ENCODE measurements around the gene TPD52L2.
"Not testable (repeated sequence)": the region's sequence is repeated elsewhere in the genome, so short reads cannot be mapped to it uniquely, and the experiment has no call there.

Gene TPD52L2

DNA sequence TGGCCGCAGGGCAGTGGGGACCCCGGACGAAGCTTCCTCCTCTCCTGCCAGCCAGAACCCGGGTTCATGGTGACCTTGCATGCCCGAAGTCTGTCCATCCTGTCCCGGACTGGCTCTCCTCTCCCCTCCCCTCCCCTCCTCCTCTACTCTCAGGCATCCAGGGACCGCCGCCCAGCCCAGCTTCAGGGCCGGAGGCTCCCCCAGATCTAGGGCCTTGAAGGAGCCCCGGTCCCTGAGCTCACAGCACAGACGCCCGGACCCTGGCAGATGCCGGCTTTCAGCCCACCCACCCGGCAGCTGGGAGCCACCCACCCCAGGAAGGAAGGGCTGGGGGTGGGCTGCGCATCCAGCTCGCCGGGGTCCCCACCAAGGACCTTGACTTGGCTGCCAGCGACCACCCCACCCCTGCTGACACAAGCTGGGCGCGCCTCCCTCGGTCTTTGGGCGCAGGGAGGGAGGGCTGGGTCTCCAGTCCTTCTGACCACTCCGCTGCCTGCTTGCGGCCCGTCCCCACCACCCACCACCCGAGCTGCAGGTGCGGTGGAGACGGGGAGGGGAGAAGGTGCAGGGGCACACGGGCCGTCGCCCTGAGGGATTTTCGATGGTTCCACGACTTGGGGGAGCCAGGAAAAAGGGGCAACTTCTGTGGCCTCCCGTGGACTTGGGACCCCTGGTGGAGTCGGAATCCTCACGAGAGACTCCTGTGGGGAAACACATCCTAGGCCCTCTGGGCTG is 9.5 kb upstream of the TPD52L2 start:
- DNase-seq (ENCODE audit: low read depth in 2 of 2, low spot score in 1 of 2), result no peak

DNA sequence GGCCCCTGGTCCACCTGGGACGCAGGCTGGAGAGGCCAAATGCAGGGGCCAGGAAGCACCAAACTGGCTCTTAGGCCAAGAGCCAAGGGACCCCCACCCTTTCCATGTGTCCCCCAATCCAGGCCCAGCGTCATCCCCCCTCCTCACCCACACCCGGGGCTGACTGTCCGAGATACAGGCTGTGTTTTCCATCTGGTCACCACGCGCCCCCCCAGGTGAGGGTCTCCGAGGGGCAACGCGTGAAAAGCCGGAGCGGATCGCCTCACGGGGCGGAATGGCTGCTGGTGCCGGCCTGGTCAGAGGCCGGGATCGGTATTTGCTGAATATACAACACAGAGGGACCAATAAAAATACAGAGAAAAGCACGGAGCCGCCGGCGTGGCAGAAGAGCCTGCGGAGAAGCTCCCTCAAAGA is 9.0 kb upstream of the TPD52L2 start:
- DNase-seq (ENCODE audit: low read depth in 2 of 2, low spot score in 1 of 2), result no peak

DNA sequence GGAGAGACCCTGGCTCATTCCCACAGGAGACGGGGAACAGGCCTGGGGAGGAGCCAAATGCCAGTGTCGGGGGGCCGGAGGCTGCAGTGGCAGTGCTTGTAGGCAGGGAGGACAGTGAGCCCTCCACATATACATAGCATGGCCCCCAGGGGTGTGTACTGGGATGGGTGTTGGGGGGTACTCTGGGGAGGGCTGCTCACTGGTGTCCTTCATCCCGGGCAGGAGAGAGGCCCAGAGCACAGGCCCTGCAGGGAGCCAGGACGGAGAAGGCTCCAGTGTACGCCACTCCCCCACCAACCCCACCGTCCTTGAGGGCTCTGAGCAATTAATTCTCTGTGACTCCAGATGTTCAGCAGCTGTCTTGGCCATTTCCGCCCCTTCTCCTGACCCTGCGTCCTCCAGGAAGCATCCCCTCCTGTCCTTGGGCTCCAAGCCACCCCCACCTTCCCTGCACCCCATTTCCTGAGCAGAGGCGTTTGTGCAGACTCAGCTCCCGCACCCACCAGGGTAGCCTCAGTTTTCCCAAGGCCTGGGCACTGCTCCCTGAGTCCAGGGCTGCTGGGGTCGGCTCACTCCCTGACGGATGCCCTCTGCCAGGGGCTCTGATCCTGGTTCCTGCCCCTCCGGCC is 7.2 kb upstream of the TPD52L2 start:
- no peak for DNase-seq (ENCODE audit: low read depth in 2 of 2, low spot score in 1 of 2)

DNA sequence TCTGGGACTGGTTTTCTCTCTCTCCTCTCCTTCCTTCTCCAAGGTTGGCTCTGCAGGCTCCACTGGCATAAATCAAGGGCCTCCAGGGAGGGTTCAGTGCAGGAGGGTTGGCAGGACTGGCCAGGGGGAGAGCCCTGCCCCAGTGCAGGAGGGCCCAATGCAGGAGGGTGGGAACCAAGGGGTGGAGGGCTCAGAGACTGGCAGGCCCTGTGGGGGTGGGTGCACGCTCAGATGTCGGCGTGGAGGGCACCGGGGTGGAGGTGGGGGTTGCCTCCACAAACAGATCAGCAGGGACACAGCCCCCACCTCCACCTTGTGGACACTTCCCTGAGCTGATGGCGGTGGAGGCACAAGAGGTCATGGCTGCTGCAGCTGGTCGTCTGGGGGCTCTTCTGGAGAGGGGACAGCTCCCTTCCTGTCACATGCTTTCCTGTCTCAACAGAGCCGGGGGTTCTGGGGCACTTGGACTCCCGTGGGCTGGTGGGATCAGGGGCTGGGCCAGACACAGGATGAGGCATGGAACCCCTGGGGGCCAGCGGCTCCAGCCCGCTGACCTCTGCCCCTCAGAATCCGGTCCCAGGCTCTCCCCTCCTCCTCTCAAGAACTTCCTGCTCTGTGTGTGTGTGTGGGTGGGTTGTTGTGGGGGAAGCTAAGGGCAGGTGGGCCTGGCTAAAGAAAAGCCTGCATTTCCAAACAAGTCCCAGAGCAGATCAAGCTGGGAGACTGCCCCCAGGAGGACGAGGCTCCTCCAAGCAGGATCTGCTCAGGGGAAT is 6.5 kb upstream of the TPD52L2 start:
- DNase-seq (ENCODE audit: low read depth in 2 of 2, low spot score in 1 of 2), result no peak

DNA sequence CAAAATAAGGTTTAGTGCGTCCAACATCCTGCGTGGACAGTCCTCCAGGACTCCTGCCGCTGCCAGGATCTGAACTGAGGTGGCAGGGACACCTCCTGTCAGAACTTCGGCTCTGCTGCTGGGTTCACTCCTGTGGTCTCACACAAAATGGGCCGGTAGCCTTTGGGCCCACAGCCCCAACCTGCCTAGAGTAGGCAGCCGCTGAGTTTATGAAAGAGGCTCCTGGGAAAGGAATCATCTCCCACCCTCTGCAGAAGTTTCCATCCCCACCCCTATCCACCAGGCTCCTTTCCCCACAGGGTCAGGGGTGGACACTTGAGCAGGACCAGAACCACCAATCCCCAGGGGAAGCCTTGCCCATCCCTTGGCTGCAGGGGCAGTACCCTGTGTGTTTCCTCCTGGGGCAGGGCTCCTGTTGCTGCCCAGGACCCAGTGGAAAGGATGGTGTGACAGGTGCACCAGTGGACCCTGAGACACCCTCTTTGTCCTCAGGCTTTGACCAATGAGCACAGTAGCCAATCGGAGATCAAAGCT is 5.8 kb upstream of the TPD52L2 start:
- no peak for DNase-seq (ENCODE audit: low read depth in 2 of 2, low spot score in 1 of 2)

DNA sequence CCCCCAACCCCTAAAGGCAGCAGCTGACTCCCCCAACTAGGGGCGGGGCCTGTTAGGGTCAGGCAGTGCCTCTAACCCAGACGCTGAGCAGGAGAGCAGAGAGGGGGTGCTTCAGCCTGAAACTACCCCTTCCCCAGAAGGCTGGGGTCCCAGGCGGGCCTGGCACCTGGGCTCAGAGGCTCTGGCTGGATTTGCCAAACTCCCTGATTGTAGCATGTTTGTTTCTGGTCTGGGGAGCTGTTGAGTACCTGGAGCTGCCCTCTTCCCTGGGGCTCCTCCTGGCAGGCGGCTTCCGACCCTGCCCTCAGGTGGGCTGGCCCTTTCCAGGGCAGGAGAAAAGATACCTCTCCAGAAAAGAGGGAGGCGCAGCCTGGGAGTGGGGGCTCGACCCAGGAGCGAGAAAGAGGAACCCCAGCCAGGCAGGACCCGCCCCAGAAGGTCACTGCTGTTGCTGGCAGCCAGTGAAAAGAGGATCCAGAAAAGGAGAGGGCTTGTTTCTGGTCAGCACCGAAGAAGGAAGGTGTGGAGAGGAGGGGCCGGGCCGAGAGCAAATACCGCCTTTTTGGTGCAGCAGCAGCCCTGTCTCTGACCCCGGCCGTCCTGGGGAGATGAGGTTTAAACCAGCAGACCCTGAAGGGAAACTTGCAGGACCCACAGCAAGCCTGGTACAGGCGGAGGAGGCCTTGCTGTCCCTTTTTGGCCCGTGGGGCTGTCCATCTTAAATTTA is 4.6 kb upstream of the TPD52L2 start:
- DNase-seq (ENCODE audit: low read depth in 2 of 2, low spot score in 1 of 2), result no peak

DNA sequence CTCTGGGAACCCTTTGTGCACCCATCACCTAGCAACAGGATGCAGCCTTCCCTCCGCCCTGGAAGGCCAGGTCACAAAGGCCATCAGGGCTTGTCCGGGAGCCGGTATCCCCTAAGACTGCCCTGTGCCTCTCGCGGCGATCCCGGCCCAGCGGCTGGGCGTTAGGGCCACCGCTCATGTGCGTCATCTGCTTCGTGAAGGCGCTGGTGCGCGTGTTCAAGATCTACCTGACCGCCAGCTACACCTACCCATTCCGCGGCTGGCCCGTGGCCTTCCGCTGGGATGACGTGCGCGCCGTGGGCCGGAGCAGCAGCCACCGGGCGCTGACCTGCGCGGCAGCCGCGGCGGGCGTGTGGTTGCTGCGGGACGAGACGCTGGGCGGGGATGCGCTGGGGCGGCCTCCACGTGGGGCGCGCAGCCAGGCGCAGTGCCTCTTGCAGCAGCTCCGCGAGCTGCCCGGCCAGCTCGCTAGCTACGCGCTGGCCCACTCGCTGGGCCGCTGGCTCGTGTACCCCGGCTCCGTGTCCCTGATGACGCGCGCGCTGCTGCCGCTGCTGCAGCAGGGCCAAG is 3.6 kb upstream of the TPD52L2 start, which contains the start of gene ABHD16B:
Gene ABHD16B (plus strand): TSS at position 134 of the 570 bp plus-strand sequence. CDS start 43 bp downstream, at position 177.
- no peak for DNase-seq (ENCODE audit: low read depth in 2 of 2, low spot score in 1 of 2)

DNA sequence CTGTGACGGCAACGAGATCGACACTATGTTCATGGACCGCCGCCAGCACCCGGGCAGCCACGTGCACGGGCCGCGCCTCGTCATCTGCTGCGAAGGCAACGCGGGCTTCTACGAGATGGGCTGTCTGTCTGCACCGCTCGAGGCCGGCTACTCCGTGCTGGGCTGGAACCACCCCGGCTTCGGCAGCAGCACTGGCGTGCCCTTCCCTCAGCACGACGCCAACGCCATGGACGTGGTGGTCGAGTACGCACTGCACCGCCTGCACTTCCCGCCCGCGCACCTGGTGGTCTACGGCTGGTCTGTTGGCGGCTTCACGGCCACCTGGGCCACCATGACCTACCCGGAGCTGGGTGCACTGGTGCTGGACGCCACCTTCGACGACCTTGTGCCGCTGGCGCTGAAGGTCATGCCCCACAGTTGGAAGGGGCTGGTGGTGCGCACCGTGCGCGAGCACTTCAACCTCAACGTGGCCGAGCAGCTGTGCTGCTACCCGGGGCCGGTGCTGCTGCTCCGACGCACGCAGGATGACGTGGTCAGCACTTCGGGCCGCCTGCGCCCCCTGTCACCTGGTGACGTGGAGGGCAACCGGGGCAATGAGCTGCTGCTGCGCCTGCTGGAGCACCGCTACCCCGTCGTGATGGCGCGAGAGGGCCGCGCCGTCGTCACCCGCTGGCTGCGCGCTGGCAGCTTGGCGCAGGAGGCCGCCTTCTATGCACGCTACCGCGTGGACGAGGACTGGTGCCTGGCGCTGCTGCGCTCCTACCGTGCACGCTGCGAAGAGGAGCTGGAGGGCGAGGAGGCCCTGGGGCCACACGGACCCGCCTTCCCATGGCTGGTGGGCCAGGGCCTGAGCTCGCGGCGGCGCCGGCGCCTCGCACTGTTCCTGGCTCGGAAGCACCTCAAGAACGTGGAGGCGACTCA is 2.8 kb upstream of the TPD52L2 start:
- DNase-seq (ENCODE audit: low read depth in 2 of 2, low spot score in 1 of 2), result no peak

DNA sequence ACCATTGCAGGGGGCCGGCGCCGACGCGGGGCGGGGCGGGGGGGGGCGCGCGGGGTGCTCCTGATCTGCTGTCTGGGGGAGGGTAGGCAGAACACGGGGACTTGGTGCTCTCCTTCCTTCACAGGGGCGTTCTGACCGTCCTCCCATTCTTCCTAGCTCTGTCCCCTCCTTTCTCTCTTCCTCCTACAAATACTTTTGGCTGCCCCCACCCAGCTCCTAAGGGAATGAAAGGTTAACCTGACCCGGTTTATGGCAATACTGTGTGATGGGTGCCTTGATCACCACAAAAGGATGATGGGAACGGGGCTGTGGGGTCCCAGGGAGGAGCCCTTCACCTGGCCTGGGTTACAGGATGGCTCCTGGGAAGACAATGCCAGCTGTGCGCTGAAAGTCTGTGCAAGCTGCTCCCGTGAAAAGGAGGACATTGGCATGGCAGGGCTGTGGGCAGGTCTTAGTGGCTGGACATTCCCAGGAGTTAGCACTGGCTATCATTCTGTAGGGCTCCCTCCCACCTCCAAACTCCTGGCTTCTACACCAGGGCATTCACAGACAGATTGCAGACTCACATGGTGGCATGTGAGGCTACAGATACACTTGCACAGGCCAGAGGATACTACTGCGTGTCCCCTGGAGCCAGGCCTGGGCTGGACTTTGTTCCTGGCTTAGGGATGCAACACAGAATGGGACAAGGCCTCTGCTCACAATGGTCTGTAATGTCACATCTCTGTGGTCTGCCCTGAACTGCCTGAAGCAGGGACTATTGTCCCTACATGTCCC is 1.9 kb upstream of the TPD52L2 start:
- no peak for DNase-seq (ENCODE audit: low read depth in 2 of 2, low spot score in 1 of 2)

DNA sequence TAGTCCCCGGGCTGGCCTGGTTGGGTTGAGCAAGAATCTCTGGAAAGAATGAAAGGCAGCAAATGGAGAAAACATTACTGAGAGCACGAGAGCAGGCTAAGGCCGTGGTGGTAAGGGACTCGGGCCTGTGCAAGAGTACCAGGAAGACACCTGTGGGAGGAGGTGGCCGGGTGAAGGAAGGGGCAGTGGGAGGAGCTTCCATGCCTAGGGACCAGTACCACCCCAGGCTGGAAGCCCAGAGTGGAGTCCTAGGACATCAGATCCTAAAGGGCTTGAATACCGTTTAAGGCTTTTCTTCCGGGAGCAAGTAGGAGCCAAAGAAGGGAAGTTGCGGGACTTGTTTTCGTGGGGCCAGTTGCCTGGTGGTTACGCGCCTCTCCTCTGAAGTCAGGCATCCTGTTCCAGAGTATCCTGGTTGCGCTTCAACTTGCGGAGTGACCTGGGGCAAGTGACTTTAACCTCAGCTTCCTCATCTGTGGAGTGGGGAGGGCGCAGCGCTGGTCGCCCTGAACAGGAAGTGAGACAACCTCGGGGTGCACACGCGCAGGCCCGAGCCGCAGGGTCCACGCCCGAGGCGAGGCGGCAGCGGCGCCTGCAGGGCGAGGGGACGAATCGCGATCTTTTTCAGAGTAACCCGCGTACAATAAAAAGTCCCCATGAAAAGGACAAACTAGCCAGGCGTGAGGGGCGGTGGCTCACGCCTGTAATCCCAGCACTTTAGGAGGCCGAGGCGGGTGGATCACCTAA is 1.1 kb upstream of the TPD52L2 start:
- peak; percentile 45 to 63 for DNase-seq (ENCODE audit: low read depth in 2 of 2, low spot score in 1 of 2)

DNA sequence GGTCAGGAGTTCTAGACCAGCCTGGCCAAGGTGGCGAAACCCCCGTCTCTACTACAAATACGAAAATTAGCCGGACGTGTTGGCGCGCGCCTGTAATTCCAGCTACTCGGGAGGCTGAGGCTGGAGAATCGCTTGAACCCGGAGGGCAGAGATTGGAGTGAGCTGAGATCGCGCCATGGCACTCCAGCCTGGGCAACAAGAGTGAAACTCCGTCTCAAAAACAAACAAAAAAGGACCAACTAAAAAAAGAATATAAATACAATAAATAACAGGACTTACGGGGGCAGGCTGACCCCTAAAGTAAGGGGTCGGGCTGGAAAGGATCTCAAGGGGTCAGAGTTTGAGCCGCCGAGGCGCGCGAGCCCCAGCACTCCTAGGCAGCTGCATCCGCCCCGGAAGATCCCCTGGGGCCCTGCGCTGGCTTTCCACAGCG is 509 bp upstream of the TPD52L2 start:
- no peak for DNase-seq (ENCODE audit: low read depth in 2 of 2, low spot score in 1 of 2)

DNA sequence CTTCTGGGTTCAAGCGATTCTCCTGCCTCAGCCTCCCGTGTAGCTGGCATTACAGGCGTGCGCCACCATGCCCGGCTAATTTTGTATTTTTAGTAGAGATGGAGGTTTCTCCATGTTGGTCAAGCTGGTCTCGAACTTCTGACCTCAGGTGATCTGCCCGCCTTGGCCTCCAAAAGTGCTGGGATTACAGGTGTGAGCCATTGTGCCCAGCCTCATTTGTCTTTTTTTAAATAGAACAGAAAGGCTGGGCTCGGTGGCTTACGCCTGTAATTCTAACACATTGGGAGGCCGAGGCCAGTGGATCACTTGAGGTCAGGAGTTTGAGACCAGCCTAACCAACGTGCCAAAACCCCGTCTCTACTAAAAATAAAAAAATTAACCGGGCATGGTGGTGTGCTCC is 2.0 kb downstream of the TPD52L2 start:
- DNase-seq (ENCODE audit: low read depth in 2 of 2, low spot score in 1 of 2), result not testable (repeated sequence)

DNA sequence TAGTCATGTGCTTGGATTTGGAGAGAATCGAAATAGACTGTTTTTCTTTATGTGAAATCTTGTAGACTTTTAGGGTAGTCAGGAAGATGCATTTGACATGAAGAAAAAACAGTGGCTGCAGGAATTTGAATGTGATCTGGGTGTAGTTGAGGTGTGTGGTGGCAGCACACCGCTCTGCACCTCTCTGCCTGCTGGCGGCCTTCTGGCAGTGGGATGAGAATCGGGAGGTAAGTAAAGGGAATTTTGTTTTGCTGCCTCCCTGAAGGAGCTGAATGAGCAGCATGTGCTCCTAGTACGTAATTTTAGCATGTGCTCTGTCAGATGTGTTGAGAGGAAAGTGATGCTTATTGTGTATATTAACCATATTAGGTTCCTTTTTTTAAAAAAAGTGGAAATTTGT is 3.2 kb downstream of the TPD52L2 start:
- DNase-seq (ENCODE audit: low read depth in 2 of 2, low spot score in 1 of 2), result no peak

DNA sequence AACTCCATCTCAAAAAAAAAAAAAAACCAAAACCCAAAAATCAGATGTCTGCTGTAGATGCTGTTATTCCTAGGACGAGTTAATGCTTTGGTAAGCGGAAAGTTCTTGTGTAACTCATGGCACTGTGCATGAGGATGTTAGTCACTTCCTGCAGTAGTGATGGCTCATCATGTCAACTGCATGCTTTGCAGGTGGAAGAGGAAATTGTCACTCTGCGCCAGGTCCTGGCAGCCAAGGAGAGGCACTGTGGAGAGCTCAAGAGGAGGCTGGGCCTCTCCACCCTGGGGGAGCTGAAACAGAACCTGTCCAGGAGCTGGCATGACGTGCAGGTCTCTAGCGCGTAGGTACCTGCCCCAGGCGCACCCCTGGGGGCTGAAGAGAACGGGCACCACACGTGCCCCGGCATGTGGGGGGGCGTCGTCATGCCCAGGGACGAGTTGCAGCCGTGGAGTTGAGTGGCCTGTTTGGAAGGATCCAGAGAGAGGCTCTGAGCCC is 8.5 kb downstream of the TPD52L2 start:
- DNase-seq (ENCODE audit: low read depth in 2 of 2, low spot score in 1 of 2), result no peak

DNA sequence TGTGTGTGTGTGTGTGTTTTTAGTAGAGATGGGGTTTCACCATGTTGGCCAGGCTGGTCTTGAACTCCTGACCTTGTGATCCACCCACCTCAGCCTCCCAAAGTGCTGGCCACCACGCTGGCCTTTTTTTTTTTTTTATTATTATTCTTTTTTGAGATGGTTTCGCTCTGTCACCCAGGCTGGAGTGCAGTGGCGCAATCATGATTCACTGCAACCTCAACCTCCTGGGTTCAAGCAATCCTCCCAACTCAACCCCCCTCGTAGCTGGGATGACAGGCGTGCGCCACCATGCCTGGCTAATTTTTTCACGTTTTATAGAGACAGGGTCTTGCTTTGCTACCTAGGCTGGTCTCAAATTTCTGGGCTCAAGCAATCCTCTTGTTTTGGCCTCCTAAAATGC is 9.2 kb downstream of the TPD52L2 start:
- DNase-seq (ENCODE audit: low read depth in 2 of 2, low spot score in 1 of 2), result not testable (repeated sequence)

DNA sequence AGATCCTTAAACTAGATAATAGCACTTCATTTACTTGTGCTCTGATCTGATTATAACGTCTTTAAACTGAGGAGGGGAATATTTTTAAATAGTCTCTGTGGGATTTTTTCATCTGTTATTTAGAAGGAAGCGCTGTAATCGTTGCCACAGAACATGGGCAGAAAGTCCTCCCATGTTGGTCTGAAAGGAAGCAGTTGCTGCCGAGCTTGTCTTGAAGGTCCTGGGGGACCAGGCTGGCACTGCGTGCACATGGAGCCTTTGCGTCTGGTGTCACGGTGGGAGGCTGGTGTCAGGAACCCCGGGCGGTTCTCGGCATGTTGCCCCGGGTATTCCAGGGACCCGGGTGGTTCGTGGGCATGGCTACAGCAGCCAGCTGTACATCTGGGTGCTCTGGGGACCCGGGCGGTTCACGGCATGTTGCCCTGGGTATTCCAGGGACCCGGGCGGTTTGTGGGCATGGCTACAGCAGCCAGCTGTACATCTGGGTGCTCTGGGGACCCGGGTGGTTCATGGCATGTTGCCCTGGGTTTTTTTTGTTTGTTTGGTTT is 11.5 kb downstream of the TPD52L2 start:
- no peak for DNase-seq (ENCODE audit: low read depth in 2 of 2, low spot score in 1 of 2)

DNA sequence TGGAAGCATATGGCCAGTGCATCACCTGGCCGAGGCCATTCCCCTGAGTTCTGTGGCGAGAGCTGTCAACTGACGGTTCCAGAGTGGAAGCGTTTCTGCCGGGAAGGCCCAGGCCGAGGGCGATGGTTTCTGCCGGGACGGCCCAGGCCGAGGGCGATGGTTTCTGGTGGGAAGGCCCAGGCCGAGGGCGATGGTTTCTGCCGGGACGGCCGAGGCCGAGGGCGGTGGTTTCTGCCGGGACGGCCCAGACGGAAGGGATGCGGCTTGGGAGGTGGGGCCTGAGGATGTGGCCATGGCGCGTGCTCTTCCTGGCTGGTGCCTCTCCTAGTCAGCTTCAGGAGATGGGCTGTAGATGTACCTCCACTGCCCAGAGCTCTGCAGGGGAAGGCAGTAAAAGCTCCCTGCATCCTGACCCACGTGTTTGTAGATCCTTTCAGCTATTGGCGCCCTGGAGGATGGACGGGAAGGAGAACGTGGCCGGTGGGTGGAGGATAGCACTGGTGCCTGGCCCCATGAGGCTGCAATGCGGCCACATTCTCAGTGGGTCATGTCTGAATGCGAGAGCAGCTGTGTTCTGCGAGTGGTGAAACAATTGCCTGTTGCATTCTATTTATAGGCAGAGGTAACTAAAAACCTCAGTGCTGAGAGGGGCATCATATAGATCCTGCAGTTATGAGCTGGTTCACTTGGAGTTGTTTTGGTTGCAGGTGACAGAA is 12.8 kb downstream of the TPD52L2 start:
- DNase-seq (ENCODE audit: low read depth in 2 of 2, low spot score in 1 of 2), result no peak
